Kidney capillary endothelial cell (primary cell): ENCODE data around the gene LNPK.
"Not testable (repeated sequence)": the region's sequence is repeated elsewhere in the genome, so short reads cannot be mapped to it uniquely, and the experiment has no call there.

Experiments
- DNase-seq: peaks from one replicate; pipeline ENCODE4 v3.0.0-alpha.2; 2018; ENCODE audit warnings: low spot score

Gene LNPK

GRCh38 chr2:175973373-175973772 is 28.7 kb downstream of the LNPK start:
- no peak for DNase-seq

- DNase-seq = no peak
These were observed 35.2 kb downstream of the LNPK start for GRCh38 chr2:175966839-175967238.

GRCh38 chr2:175965773-175966172 is 36.3 kb downstream of the LNPK start:
- no peak for DNase-seq

GRCh38 chr2:175964195-175964594 is 37.9 kb downstream of the LNPK start:
- no peak for DNase-seq

- not testable (repeated sequence) for DNase-seq
These were observed 38.9 kb downstream of the LNPK start for GRCh38 chr2:175963171-175963570.

- no peak for DNase-seq
These were observed 44.2 kb downstream of the LNPK start for GRCh38 chr2:175957845-175958244.

GRCh38 chr2:175955136-175955535 is 46.9 kb downstream of the LNPK start:
- DNase-seq = no peak

GRCh38 chr2:175950512-175950911 is 51.6 kb downstream of the LNPK start:
- DNase-seq = no peak

GRCh38 chr2:175948191-175948590 is 53.9 kb downstream of the LNPK start:
- no peak for DNase-seq

- DNase-seq = no peak
These were observed 55.0 kb downstream of the LNPK start for GRCh38 chr2:175947073-175947472.

GRCh38 chr2:175941699-175942098 is 60.4 kb downstream of the LNPK start:
- DNase-seq = no peak

GRCh38 chr2:175937216-175937615 is 64.9 kb downstream of the LNPK start:
- no peak for DNase-seq

- DNase-seq = no peak
These were observed 66.5 kb downstream of the LNPK start for GRCh38 chr2:175935289-175936181.

- no peak for DNase-seq
These were observed 69.4 kb downstream of the LNPK start for GRCh38 chr2:175932675-175933074.

GRCh38 chr2:175931805-175932204 is 70.3 kb downstream of the LNPK start:
- no peak for DNase-seq

- DNase-seq = no peak
These were observed 71.6 kb downstream of the LNPK start for GRCh38 chr2:175930504-175930903.

GRCh38 chr2:175929850-175930249 is 72.2 kb downstream of the LNPK start:
- no peak for DNase-seq

- DNase-seq = no peak
These were observed 75.8 kb downstream of the LNPK start for GRCh38 chr2:175926272-175926671.

GRCh38 chr2:175922160-175922559 is 79.9 kb downstream of the LNPK start:
- DNase-seq = no peak

GRCh38 chr2:175918935-175919334 is 83.1 kb downstream of the LNPK start:
- DNase-seq = no peak

GRCh38 chr2:175914846-175915245 is 87.2 kb downstream of the LNPK start:
- no peak for DNase-seq

GRCh38 chr2:175913849-175914743 is 88.0 kb downstream of the LNPK start:
- not testable (repeated sequence) for DNase-seq

- not testable (repeated sequence) for DNase-seq
These were observed 88.8 kb downstream of the LNPK start for GRCh38 chr2:175913267-175913666.
